Measurements from ENCODE around the gene LRRC37A3. TPM values are rescaled to one million over a fixed set of nuclear protein-coding genes. Genes with fewer than 3 reads are reported as not detected.

LRRC37A3 gene
- total and polyA plus RNA-seq, 2 of the 13 experiments (the other 11 are each of a cell fraction or from before 2014, with no cell fraction given) = 0.62 to 1.1 TPM

GRCh38 chr17:64938925-64939474 is 19.7 kb upstream of the LRRC37A3 start (continued):
- TF ChIP-seq DR1 (CRISPR knock-in tag; IDR thresholded peaks at IDR 0.05) (no peak), ZNF235 (CRISPR knock-in tag; IDR thresholded peaks at IDR 0.05; ENCODE audit: borderline replicate concordance) (0 out of 2 replicates have a peak, but pooled peaks have one; percentile 28), SNRNP70 (IDR thresholded peaks at IDR 0.05; ENCODE audit: low read depth, low read length) (no peak), PITX1 (CRISPR knock-in tag; IDR thresholded peaks at IDR 0.05) (peak; percentile 51; the same call in 1 of the 2 replicates), TEAD3 (CRISPR knock-in tag; optimal IDR thresholded peaks at IDR 0.05; ENCODE audit: borderline replicate concordance) (no peak), GATAD1 (CRISPR knock-in tag; IDR thresholded peaks at IDR 0.05) (0 out of 2 replicates have a peak, but pooled peaks have one; percentile 28), ZNF33B (CRISPR knock-in tag; IDR thresholded peaks at IDR 0.05) (no peak), ETV5 (CRISPR knock-in tag; IDR thresholded peaks at IDR 0.05; ENCODE audit: borderline replicate concordance) (peak; percentile 37; the same call in 1 of the 2 replicates), TFE3 (CRISPR knock-in tag; IDR thresholded peaks at IDR 0.05) (peak; percentile 35; the same call in 1 of the 2 replicates), ZMAT3 (CRISPR knock-in tag; conservative IDR thresholded peaks at IDR 0.05) (no peak), ATF2 (CRISPR knock-in tag; IDR thresholded peaks at IDR 0.05) (0 out of 2 replicates have a peak, but pooled peaks have one; percentile 21), RFXAP (CRISPR knock-in tag; IDR thresholded peaks at IDR 0.05; ENCODE audit: borderline replicate concordance) (no peak; the same call in 1 of the 2 replicates), ZNF776 (CRISPR knock-in tag; IDR thresholded peaks at IDR 0.05) (peak; percentile 20; the same call in 1 of the 2 replicates), SMAD1 (CRISPR knock-in tag; IDR thresholded peaks at IDR 0.05; ENCODE audit: borderline replicate concordance, low read depth) (peak; percentile 69; the same call in 1 of the 2 replicates), GATAD2A (CRISPR knock-in tag; IDR thresholded peaks at IDR 0.05) (peak; percentile 42; the same call in 1 of the 2 replicates), PAF1 (CRISPR knock-in tag; IDR thresholded peaks at IDR 0.05) (no peak), DNMT1 (CRISPR knock-in tag; IDR thresholded peaks at IDR 0.05) (0 out of 2 replicates have a peak, but pooled peaks have one; percentile 64)
- TF ChIP-seq, protein P1, sequence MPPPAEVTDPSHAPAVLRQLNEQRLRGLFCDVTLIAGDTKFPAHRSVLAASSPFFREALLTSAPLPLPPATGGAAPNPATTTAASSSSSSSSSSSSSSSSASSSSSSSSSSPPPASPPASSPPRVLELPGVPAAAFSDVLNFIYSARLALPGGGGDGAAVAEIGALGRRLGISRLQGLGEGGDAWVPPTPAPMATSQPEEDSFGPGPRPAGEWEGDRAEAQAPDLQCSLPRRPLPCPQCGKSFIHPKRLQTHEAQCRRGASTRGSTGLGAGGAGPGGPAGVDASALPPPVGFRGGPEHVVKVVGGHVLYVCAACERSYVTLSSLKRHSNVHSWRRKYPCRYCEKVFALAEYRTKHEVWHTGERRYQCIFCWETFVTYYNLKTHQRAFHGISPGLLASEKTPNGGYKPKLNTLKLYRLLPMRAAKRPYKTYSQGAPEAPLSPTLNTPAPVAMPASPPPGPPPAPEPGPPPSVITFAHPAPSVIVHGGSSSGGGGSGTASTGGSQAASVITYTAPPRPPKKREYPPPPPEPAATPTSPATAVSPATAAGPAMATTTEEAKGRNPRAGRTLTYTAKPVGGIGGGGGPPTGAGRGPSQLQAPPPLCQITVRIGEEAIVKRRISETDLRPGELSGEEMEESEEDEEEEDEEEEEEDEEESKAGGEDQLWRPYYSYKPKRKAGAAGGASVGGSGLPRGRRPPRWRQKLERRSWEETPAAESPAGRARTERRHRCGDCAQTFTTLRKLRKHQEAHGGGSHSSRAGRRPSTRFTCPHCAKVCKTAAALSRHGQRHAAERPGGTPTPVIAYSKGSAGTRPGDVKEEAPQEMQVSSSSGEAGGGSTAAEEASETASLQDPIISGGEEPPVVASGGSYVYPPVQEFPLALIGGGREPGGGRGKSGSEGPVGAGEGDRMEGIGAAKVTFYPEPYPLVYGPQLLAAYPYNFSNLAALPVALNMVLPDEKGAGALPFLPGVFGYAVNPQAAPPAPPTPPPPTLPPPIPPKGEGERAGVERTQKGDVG (CRISPR knock-in tag; IDR thresholded peaks at IDR 0.05; ENCODE audit: borderline replicate concordance) = peak; percentile 93; the same call in 1 of the 2 replicates
- TF ChIP-seq, protein P2, sequence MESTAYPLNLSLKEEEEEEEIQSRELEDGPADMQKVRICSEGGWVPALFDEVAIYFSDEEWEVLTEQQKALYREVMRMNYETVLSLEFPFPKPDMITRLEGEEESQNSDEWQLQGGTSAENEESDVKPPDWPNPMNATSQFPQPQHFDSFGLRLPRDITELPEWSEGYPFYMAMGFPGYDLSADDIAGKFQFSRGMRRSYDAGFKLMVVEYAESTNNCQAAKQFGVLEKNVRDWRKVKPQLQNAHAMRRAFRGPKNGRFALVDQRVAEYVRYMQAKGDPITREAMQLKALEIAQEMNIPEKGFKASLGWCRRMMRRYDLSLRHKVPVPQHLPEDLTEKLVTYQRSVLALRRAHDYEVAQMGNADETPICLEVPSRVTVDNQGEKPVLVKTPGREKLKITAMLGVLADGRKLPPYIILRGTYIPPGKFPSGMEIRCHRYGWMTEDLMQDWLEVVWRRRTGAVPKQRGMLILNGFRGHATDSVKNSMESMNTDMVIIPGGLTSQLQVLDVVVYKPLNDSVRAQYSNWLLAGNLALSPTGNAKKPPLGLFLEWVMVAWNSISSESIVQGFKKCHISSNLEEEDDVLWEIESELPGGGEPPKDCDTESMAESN (CRISPR knock-in tag; conservative IDR thresholded peaks at IDR 0.05) = peak; percentile 56; the same call in 1 of the 2 replicates

Data from HepG2 (cell line).